ENCODE results near the gene CAMSAP2.

DNA sequence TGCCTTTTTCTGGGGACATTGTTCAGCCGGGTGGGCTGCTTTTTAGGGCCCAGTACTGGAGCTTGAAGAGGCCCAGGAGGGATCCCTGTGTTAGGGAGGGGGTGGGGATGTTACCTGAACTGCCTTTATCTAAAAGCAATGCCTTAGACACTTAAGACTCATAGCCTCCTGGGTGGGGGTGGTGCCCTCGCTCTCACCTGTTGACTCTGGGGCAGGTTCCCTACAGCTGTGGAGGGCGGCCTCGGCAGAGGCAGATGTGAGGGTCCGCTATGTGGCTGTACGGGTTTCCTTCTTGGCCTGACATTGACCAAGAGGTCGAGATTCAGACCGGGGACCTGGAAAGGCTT, 156.7 kb downstream of the CAMSAP2 start:
- TF ChIP-seq, protein P1, sequence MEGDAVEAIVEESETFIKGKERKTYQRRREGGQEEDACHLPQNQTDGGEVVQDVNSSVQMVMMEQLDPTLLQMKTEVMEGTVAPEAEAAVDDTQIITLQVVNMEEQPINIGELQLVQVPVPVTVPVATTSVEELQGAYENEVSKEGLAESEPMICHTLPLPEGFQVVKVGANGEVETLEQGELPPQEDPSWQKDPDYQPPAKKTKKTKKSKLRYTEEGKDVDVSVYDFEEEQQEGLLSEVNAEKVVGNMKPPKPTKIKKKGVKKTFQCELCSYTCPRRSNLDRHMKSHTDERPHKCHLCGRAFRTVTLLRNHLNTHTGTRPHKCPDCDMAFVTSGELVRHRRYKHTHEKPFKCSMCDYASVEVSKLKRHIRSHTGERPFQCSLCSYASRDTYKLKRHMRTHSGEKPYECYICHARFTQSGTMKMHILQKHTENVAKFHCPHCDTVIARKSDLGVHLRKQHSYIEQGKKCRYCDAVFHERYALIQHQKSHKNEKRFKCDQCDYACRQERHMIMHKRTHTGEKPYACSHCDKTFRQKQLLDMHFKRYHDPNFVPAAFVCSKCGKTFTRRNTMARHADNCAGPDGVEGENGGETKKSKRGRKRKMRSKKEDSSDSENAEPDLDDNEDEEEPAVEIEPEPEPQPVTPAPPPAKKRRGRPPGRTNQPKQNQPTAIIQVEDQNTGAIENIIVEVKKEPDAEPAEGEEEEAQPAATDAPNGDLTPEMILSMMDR (conservative IDR thresholded peaks at IDR 0.05 in 1 of 2, IDR thresholded peaks at IDR 0.05 in 1 of 2; ENCODE audit: extremely low read depth in 1 of 2, insufficient read depth in 1 of 2, low read depth in 1 of 2, low read length in 2 of 2): no peak
- TF ChIP-seq EZH2 (IDR thresholded peaks at IDR 0.05; ENCODE audit: borderline replicate concordance, low read length): no peak
